Coronary artery (tissue), 2 donors: ENCODE results near the gene FAXDC2.

Experiments
- DNase-seq: peaks from one replicate; pipeline ENCODE4 v3.0.0-alpha.2; 2017; ENCODE audit warnings: low spot score
- H3K27ac ChIP-seq, 2 donors: fragments of 200-600 bp; sonication (generic); one replicate each; pipeline ENCODE4 v1.5.1; 2016 to 2019
- H3K4me3 ChIP-seq: fragments of 200-600 bp; sonication (generic); 2 replicates; pipeline ENCODE4 v1.5.1; 2016; ENCODE audit warnings: mild to moderate bottlenecking, moderate library complexity
- TF ChIP-seq, protein P1 (sequence below): fragments of 200-600 bp; sonication (generic); IDR thresholded peaks from one replicate; pipeline ENCODE4 v1.5.1; 2019; ENCODE audit warnings: antibody characterized with exemption

Gene FAXDC2

GRCh38 chr5:154893381-154893780, 43.0 kb upstream of the FAXDC2 start:
- H3K4me3 ChIP-seq = no peak overlapping the region
- DNase-seq = no peak
- no peak overlapping the region for H3K27ac ChIP-seq
- TF ChIP-seq, protein P1, sequence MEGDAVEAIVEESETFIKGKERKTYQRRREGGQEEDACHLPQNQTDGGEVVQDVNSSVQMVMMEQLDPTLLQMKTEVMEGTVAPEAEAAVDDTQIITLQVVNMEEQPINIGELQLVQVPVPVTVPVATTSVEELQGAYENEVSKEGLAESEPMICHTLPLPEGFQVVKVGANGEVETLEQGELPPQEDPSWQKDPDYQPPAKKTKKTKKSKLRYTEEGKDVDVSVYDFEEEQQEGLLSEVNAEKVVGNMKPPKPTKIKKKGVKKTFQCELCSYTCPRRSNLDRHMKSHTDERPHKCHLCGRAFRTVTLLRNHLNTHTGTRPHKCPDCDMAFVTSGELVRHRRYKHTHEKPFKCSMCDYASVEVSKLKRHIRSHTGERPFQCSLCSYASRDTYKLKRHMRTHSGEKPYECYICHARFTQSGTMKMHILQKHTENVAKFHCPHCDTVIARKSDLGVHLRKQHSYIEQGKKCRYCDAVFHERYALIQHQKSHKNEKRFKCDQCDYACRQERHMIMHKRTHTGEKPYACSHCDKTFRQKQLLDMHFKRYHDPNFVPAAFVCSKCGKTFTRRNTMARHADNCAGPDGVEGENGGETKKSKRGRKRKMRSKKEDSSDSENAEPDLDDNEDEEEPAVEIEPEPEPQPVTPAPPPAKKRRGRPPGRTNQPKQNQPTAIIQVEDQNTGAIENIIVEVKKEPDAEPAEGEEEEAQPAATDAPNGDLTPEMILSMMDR = no peak

DNA sequence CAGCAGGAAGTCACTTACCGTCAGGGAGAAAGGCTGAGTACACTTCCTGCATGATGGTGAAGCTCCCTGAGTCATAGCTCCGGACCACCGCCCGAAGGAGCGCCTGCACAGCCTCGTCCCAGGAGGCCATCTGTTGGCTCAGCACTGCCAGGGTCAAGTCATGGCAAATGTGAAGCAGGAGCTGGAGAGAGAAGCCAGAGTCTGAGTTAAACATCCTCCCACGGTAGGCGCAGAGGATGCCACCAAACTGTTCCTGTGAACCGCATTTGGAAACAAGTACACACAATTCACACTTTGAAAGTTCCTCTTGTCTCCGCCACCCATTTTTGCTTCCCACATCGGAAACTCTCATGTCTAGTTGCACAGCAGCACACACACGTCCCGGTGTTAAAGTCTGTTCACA, 42.0 kb upstream of the FAXDC2 start:
- no peak for DNase-seq
- TF ChIP-seq, protein P1 = no peak
- H3K4me3 ChIP-seq = no peak overlapping the region
- no peak overlapping the region for H3K27ac ChIP-seq

DNA sequence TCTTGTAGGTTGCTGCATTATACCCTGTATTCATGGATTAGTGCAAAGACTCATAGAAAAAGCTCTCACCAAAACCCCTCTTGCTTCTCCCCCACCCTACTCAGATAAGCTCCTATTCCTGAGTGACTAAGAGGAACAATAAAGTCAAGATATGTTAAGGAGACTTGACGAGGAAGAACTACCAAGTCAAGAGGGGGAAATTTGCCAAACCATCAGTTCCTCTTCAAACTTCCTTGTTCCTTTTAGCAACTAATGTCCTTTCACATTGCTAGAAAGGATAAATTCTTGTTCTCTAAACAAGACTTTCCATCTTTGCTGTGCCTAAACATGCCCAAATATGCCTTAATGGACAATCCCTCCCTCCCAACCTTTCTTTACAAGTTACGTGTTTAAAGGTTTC, 35.0 kb upstream of the FAXDC2 start:
- no peak overlapping the region for H3K27ac ChIP-seq
- no peak overlapping the region for H3K4me3 ChIP-seq
- TF ChIP-seq, protein P1 = no peak
- DNase-seq = no peak

DNA sequence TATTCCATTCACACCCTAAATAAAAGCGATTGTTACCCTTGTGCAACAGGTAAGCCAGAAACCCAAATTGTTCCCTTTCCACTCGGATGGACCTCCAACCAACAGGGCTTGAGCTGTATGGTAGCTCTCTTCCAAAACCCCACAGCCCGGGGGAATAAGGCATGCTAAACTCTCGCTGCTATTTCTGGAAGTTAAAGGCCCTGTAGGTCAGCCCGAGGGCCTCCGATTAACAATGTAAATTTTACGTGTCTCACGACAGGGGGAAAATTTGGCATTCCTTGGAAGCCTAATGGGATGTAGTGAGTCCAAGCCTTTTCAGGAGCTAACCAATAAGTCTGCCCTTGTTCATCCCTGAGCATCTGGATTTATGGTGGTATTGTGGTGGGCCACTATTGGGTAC, 34.0 kb upstream of the FAXDC2 start:
- TF ChIP-seq, protein P1 = no peak
- no peak for DNase-seq
- H3K27ac ChIP-seq = no peak overlapping the region
- no peak overlapping the region for H3K4me3 ChIP-seq

GRCh38 chr5:154881986-154882385, 31.6 kb upstream of the FAXDC2 start:
- no peak for DNase-seq
- no peak overlapping the region for H3K27ac ChIP-seq
- TF ChIP-seq, protein P1 = no peak
- H3K4me3 ChIP-seq = no peak overlapping the region

DNA sequence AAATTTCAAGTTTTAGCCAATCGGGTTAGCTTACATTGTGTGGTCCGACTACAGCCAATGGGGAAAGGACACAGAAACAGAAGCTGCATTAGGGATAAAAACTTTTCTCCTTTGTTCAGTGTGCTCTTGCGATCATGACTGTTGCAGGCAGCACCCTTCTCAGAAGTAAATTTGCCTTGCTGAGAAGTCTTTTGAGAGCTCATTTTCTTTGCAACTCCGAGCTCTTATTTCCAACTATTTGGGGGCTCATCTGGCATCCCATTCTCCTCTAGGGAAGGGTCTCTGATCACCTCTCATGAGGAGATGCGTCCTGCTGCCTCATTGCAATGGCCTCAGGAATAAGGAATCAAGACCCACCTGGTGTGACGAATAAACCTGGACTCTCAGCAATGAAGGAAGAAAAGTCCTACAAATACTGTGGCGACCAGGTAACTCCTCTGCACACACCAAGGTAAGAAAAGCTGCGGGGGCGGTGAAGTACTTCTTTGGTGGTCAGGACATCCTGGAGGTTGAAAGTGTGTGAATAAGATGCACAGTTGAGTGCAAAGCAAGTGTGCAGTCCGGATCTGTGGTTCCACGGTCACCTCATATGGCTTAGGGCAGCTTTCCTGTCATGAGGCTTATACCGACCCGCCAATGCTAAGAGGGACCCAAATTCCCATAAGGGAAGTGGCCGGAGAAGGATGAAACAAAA, 28.4 kb upstream of the FAXDC2 start:
- no peak for DNase-seq
- TF ChIP-seq, protein P1 = no peak
- H3K27ac ChIP-seq = no peak overlapping the region

GRCh38 chr5:154873791-154874331, 23.5 kb upstream of the FAXDC2 start:
- H3K27ac ChIP-seq = peak overlapping the region; percentile 1 to 81
- TF ChIP-seq, protein P1 = no peak
- no peak for DNase-seq
- no peak overlapping the region for H3K4me3 ChIP-seq

More for the DNA sequence above, 28.4 kb upstream of the FAXDC2 start:
- H3K4me3 ChIP-seq = no peak overlapping the region
